ENCODE results near the gene ERV3-1. TPM values are rescaled to one million over a fixed set of nuclear protein-coding genes. Genes with fewer than 3 reads are reported as not detected.
A peak's percentile ranks its signal among the peaks of the same experiment; 100 is the strongest.

The ERV3-1 gene
- total and polyA plus RNA-seq, 4 donors = 6.0 to 168 (median 15.1) TPM

DNA sequence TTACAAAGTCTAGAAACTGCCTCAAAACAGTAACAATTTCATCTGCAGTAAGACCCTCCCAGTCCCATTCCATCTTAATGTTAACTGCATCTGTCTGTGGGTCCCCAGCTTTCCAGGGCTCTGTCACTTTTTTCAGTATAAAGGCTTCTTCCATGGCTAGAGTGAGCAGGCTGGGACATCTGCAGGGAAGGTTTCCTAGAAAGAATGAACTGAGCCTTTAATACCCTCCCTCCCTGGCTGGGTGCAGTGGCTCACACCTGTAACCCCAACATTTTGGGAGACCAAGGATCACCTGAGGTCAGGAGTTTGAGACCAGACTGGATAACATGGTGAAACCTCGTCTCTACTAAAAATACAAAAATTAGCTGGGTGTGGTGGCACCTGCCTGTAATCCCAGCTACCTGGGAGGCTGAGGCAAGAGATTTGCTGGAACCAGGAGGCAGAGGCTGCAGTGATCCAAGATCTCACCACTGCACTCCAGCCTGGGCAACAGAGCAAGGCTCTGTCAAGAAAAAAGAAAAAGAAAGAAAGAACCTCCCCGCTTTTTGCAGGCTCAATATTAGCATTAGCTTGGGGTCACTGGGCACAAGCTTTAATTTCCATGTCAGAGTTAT is 3.4 kb downstream of the ERV3-1 start:
- H3K4me1 ChIP-seq (ENCODE audit: control insufficient read depth in 5 of 5, insufficient read depth in 5 of 5, low read length in 5 of 5) = peaks cover 0 to 12% (median 7%) of the 10 kb centered on the region in 5 donors
- H3K9me3 ChIP-seq (ENCODE audit: control insufficient read depth in 4 of 4, insufficient read depth in 3 of 4, low read length in 3 of 4) = peaks cover 0 to 11% (median 6%) of the 10 kb centered on the region in 4 donors
- H3K27ac ChIP-seq (ENCODE audit: low read depth in 1 of 2, low read length in 1 of 2) = no peak overlapping the region
- no peak overlapping the region for H3K4me3 ChIP-seq
- H3K9ac ChIP-seq (ENCODE audit: insufficient read depth in 1 of 2, low read length in 2 of 2) = no peak overlapping the region
- WGBS, 2 donors = 93 to 98% methylated on average over 2 of the region's 2 CpGs
- ATAC-seq (ENCODE audit: insufficient read depth, low FRiP score) (no peak), DNase-seq (no peak)
- TF ChIP-seq, protein P1, sequence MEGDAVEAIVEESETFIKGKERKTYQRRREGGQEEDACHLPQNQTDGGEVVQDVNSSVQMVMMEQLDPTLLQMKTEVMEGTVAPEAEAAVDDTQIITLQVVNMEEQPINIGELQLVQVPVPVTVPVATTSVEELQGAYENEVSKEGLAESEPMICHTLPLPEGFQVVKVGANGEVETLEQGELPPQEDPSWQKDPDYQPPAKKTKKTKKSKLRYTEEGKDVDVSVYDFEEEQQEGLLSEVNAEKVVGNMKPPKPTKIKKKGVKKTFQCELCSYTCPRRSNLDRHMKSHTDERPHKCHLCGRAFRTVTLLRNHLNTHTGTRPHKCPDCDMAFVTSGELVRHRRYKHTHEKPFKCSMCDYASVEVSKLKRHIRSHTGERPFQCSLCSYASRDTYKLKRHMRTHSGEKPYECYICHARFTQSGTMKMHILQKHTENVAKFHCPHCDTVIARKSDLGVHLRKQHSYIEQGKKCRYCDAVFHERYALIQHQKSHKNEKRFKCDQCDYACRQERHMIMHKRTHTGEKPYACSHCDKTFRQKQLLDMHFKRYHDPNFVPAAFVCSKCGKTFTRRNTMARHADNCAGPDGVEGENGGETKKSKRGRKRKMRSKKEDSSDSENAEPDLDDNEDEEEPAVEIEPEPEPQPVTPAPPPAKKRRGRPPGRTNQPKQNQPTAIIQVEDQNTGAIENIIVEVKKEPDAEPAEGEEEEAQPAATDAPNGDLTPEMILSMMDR (IDR thresholded peaks at IDR 0.05; ENCODE audit: control extremely low read depth, extremely low read depth) = no peak
- H3K36me3 ChIP-seq (ENCODE audit: control insufficient read depth in 4 of 4, insufficient read depth in 4 of 4, low read length in 4 of 4) = peaks cover 0 to 37% (median 11%) of the 10 kb centered on the region in 4 donors
- no peaks in the 10 kb centered on the region for H3K27me3 ChIP-seq (ENCODE audit: control insufficient read depth in 3 of 3, insufficient read depth in 3 of 3, low read length in 2 of 3)

DNA sequence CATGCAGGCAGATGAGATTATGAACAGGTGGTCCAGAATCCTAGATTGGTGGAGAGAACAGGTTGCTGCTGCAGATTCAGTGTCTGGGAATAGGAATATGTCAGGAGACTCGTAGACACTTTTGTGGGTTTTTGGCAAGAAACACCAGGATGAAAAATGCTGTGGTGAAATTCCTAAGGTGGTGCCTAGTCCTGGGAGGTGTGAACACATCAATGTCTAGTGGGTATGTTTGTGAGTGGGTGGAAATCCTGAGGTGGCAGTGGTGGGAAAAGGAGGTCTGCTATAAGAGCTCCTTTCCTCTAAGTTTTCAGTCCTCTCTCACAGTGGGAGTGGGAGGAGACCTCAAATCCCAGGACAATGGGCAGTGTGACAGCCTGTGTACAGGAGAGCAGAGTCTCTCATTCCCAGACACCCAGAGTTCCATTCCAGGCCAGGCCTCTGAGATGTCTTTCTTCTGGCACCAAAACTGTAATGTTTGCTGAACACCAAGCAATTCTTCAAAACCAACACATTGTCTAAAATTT is 5.1 kb downstream of the ERV3-1 start:
- TF ChIP-seq, protein P1 (IDR thresholded peaks at IDR 0.05; ENCODE audit: control extremely low read depth, extremely low read depth) = no peak
- no peak overlapping the region for H3K4me3 ChIP-seq
- peaks cover 0 to 12% (median 7%) of the 10 kb centered on the region in 5 donors for H3K4me1 ChIP-seq (ENCODE audit: control insufficient read depth in 5 of 5, insufficient read depth in 5 of 5, low read length in 5 of 5)
- H3K9ac ChIP-seq (ENCODE audit: insufficient read depth in 1 of 2, low read length in 2 of 2) = no peak overlapping the region
- ATAC-seq (ENCODE audit: insufficient read depth, low FRiP score) (no peak), DNase-seq (no peak)
- no peaks in the 10 kb centered on the region for H3K27me3 ChIP-seq (ENCODE audit: control insufficient read depth in 3 of 3, insufficient read depth in 3 of 3, low read length in 2 of 3)
- WGBS, 2 donors = 0% methylated on average over 1 of the region's 1 CpG
- H3K9me3 ChIP-seq (ENCODE audit: control insufficient read depth in 4 of 4, insufficient read depth in 3 of 4, low read length in 3 of 4) = peaks cover 0 to 21% (median 7%) of the 10 kb centered on the region in 4 donors
- peaks cover 0 to 39% (median 13%) of the 10 kb centered on the region in 4 donors for H3K36me3 ChIP-seq (ENCODE audit: control insufficient read depth in 4 of 4, insufficient read depth in 4 of 4, low read length in 4 of 4)
- no peak overlapping the region for H3K27ac ChIP-seq (ENCODE audit: low read depth in 1 of 2, low read length in 1 of 2)

DNA sequence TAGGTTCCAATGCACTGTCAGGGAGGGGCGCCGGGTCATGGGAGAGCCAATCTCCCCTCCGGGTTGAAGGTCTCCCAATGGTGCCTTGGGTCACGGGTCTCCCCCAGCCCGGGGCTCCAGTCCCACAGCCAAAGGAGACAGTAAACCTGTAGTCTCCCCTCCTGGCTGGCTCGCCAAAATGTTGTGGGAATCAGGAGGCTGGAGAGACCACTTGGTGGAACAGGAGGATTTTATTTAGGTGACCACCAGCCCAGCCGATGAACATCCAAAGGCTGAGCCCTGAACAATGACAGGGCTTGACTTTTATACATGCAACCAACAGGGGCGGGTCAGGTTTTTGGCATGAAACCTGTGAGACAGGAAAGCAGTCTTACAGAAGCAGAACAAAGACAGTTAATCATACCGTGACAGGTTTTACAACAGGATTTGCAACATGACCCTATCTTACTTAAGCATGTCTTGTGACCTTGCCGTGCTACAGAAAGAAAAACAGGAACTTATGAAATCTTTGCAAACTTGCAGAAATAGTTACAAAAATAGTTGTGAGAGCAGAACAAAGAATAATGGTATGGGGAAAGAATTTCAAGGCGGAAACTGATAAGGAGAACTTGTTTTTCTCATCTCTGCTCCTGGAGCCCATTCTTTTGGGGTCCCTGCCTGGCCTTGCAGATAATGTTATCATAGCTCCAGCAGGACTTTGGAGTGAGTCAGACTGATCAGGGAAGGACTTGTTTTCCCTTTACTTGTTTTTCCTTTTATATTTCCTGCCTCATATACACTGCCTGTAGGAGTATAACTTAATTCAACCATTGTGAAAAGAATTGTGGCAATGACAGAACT is 7.1 kb downstream of the ERV3-1 start:
- Histone ChIP-seq H3K4me1 (ENCODE audit: control insufficient read depth in 5 of 5, insufficient read depth in 5 of 5, low read length in 5 of 5) (peaks cover 0 to 4% (median 0%) of the 10 kb centered on the region in 5 donors), H3K36me3 (ENCODE audit: control insufficient read depth in 4 of 4, insufficient read depth in 4 of 4, low read length in 4 of 4) (peaks cover 0 to 36% (median 11%) of the 10 kb centered on the region in 4 donors), H3K4me3 (no peak overlapping the region), H3K27me3 (ENCODE audit: control insufficient read depth in 3 of 3, insufficient read depth in 3 of 3, low read length in 2 of 3) (no peaks in the 10 kb centered on the region), H3K9ac (ENCODE audit: insufficient read depth in 1 of 2, low read length in 2 of 2) (no peak overlapping the region), H3K9me3 (ENCODE audit: control insufficient read depth in 4 of 4, insufficient read depth in 3 of 4, low read length in 3 of 4) (peaks cover 0 to 27% (median 12%) of the 10 kb centered on the region in 4 donors), H3K27ac (ENCODE audit: low read depth in 1 of 2, low read length in 1 of 2) (peak overlapping the region; percentile 5 to 55)
- 61 to 74% methylated on average over 11 of the region's 11 CpGs for WGBS, 2 donors
- TF ChIP-seq, protein P1 (IDR thresholded peaks at IDR 0.05; ENCODE audit: control extremely low read depth, extremely low read depth) = no peak
- DNase-seq = peak in 1 of 3 donors; percentile 43
- ATAC-seq (ENCODE audit: insufficient read depth, low FRiP score) = no peak

All from lung (tissue), 12 donors.